Natural killer cell treated with Interleukin-12 subunit alpha and Interleukin-12 subunit beta and Interleukin-15 and Interleukin-18, amount 100 ng/mL, for 72 hours (primary cell): Measurements from ENCODE around the gene KCNQ4. TPM values are rescaled to one million over a fixed set of nuclear protein-coding genes. Genes with fewer than 3 reads are reported as not detected.

ENCODE experiments used
- ATAC-seq, 2 donors: fragments of 150-1000 bp; cut with Tn5 transposase in 1 of 2; sonication (Bioruptor Pico), chemical (Tn5 transposase) in 1 of 2; 2 replicates each; pipeline ENCODE4 v1.10.0; 2021
- DNase-seq: peaks from one replicate; pipeline ENCODE4 v3.0.0; 2022; ENCODE audit warnings: low spot score
- H3K27ac Mint-ChIP-seq, 2 donors: 1 replicate in 1 of 2; 2 replicates in 1 of 2; pipeline ENCODE4 v1.8.0; 2022; ENCODE audit warnings: mixed read lengths in 2 of 2, mild to moderate bottlenecking in 1 of 2, moderate library complexity in 1 of 2
- H3K27me3 Mint-ChIP-seq, 2 donors: 1 replicate in 1 of 2; 2 replicates in 1 of 2; pipeline ENCODE4 v1.8.0; 2022; ENCODE audit warnings: mixed read lengths in 2 of 2
- H3K36me3 Mint-ChIP-seq: one replicate; pipeline ENCODE4 v1.8.0; 2022; ENCODE audit warnings: mixed read lengths
- H3K4me1 Mint-ChIP-seq, 2 donors: 1 replicate in 1 of 2; 2 replicates in 1 of 2; pipeline ENCODE4 v1.8.0; 2022; ENCODE audit warnings: low read depth in 2 of 2, mixed read lengths in 2 of 2, mild to moderate bottlenecking in 1 of 2
- H3K4me3 Mint-ChIP-seq: one replicate; pipeline ENCODE4 v1.8.0; 2022; ENCODE audit warnings: mixed read lengths
- H3K9me3 Mint-ChIP-seq: 2 replicates; pipeline ENCODE4 v1.8.0; 2022; ENCODE audit warnings: mixed read lengths
- total RNA-seq, 2 donors: library from RNA; stranded (reverse); gene quantifications; one replicate each; pipeline ENCODE4 v1.2.3, GENCODE V29; 2022

Gene KCNQ4
- total RNA-seq, 2 donors from 2014 or later = 0.24 to 0.56 TPM

GRCh38 chr1:40801742-40802077, 18.1 kb downstream of the KCNQ4 start:
- Mint-ChIP-seq H3K27ac (no peak overlapping the region), H3K36me3 (no peaks in the 10 kb centered on the region), H3K27me3 (no peaks in the 10 kb centered on the region), H3K4me3 (peak overlapping the region; percentile 64), H3K4me1 (peaks cover 17 to 24% of the 10 kb centered on the region in 2 donors), H3K9me3 (no peaks in the 10 kb centered on the region)
- ATAC-seq (no peak), DNase-seq (no peak)

GRCh38 chr1:40802078-40802741, 18.6 kb downstream of the KCNQ4 start:
- ATAC-seq (peak; percentile 94 to 96), DNase-seq (peak; percentile 89)
- no peaks in the 10 kb centered on the region for H3K27me3 Mint-ChIP-seq
- H3K9me3 Mint-ChIP-seq = no peaks in the 10 kb centered on the region
- H3K4me3 Mint-ChIP-seq = peak overlapping the region; percentile 64
- H3K4me1 Mint-ChIP-seq = peaks cover 17 to 20% of the 10 kb centered on the region in 2 donors
- H3K27ac Mint-ChIP-seq = no peak overlapping the region
- no peaks in the 10 kb centered on the region for H3K36me3 Mint-ChIP-seq

GRCh38 chr1:40802742-40803113, 19.1 kb downstream of the KCNQ4 start:
- Mint-ChIP-seq H3K27me3 (no peaks in the 10 kb centered on the region), H3K4me3 (no peak overlapping the region), H3K27ac (no peak overlapping the region), H3K9me3 (no peaks in the 10 kb centered on the region), H3K36me3 (no peaks in the 10 kb centered on the region), H3K4me1 (peaks cover 17% of the 10 kb centered on the region in 2 donors)
- DNase-seq (no peak), ATAC-seq (no peak)

GRCh38 chr1:40803447-40803846, 19.9 kb downstream of the KCNQ4 start:
- no peak for DNase-seq
- H3K4me1 Mint-ChIP-seq = peaks cover 17% of the 10 kb centered on the region in 2 donors
- H3K36me3 Mint-ChIP-seq = no peaks in the 10 kb centered on the region
- no peak for ATAC-seq
- H3K9me3 Mint-ChIP-seq = no peaks in the 10 kb centered on the region
- no peaks in the 10 kb centered on the region for H3K27me3 Mint-ChIP-seq
- no peak overlapping the region for H3K27ac Mint-ChIP-seq
- no peak overlapping the region for H3K4me3 Mint-ChIP-seq

GRCh38 chr1:40803902-40804301, 20.3 kb downstream of the KCNQ4 start:
- no peak for ATAC-seq
- no peak overlapping the region for H3K27ac Mint-ChIP-seq

GRCh38 chr1:40806240-40806639, 22.7 kb downstream of the KCNQ4 start:
- DNase-seq (no peak), ATAC-seq (no peak)
- peaks cover 0 to 10% of the 10 kb centered on the region in 2 donors for H3K27me3 Mint-ChIP-seq
- H3K36me3 Mint-ChIP-seq = no peaks in the 10 kb centered on the region
- H3K27ac Mint-ChIP-seq = no peak overlapping the region
- H3K9me3 Mint-ChIP-seq = no peaks in the 10 kb centered on the region
- H3K4me3 Mint-ChIP-seq = no peak overlapping the region
- H3K4me1 Mint-ChIP-seq = peaks cover 16 to 19% of the 10 kb centered on the region in 2 donors

More at GRCh38 chr1:40803902-40804301, 20.3 kb downstream of the KCNQ4 start:
- no peak for DNase-seq
- Mint-ChIP-seq H3K36me3 (no peaks in the 10 kb centered on the region), H3K4me1 (peaks cover 17 to 19% of the 10 kb centered on the region in 2 donors), H3K9me3 (no peaks in the 10 kb centered on the region), H3K4me3 (no peak overlapping the region), H3K27me3 (no peaks in the 10 kb centered on the region)

GRCh38 chr1:40806731-40807695, 23.4 kb downstream of the KCNQ4 start:
- Mint-ChIP-seq H3K27me3 (peaks cover 0 to 10% of the 10 kb centered on the region in 2 donors), H3K9me3 (no peaks in the 10 kb centered on the region), H3K27ac (no peak overlapping the region), H3K4me3 (no peak overlapping the region), H3K36me3 (no peaks in the 10 kb centered on the region), H3K4me1 (peaks cover 9 to 11% of the 10 kb centered on the region in 2 donors)
- ATAC-seq = no peak
- DNase-seq = no peak

GRCh38 chr1:40808002-40808401, 24.4 kb downstream of the KCNQ4 start:
- Mint-ChIP-seq H3K9me3 (no peaks in the 10 kb centered on the region), H3K36me3 (no peaks in the 10 kb centered on the region), H3K27me3 (peaks cover 0 to 11% of the 10 kb centered on the region in 2 donors), H3K4me1 (peaks cover 6 to 10% of the 10 kb centered on the region in 2 donors), H3K4me3 (no peak overlapping the region), H3K27ac (no peak overlapping the region)
- ATAC-seq (no peak), DNase-seq (no peak)

- H3K27me3 Mint-ChIP-seq = peaks cover 0 to 14% of the 10 kb centered on the region in 2 donors
- H3K4me3 Mint-ChIP-seq = no peak overlapping the region
- H3K9me3 Mint-ChIP-seq = no peaks in the 10 kb centered on the region
- H3K4me1 Mint-ChIP-seq = peaks cover 6 to 10% of the 10 kb centered on the region in 2 donors
- peak overlapping the region in 1 of 2 donors; percentile 56 for H3K27ac Mint-ChIP-seq
- H3K36me3 Mint-ChIP-seq = no peaks in the 10 kb centered on the region
- ATAC-seq (no peak), DNase-seq (no peak)
Measured at GRCh38 chr1:40808444-40808843, 24.9 kb downstream of the KCNQ4 start.

GRCh38 chr1:40808909-40809308, 25.3 kb downstream of the KCNQ4 start:
- Mint-ChIP-seq H3K4me3 (no peak overlapping the region), H3K4me1 (peaks cover 6 to 10% of the 10 kb centered on the region in 2 donors), H3K27me3 (peaks cover 0 to 14% of the 10 kb centered on the region in 2 donors), H3K27ac (peak overlapping the region; percentile 13 to 56), H3K9me3 (no peaks in the 10 kb centered on the region), H3K36me3 (no peaks in the 10 kb centered on the region)
- DNase-seq (no peak), ATAC-seq (no peak)

GRCh38 chr1:40810927-40811326, 27.3 kb downstream of the KCNQ4 start:
- ATAC-seq = no peak
- Mint-ChIP-seq H3K4me1 (peaks cover 6 to 10% of the 10 kb centered on the region in 2 donors), H3K36me3 (no peaks in the 10 kb centered on the region), H3K9me3 (no peaks in the 10 kb centered on the region), H3K27me3 (peaks cover 0 to 14% of the 10 kb centered on the region in 2 donors), H3K4me3 (no peak overlapping the region), H3K27ac (no peak overlapping the region)
- DNase-seq = no peak

- Mint-ChIP-seq H3K36me3 (no peaks in the 10 kb centered on the region), H3K27ac (no peak overlapping the region), H3K9me3 (no peaks in the 10 kb centered on the region), H3K27me3 (peaks cover 0 to 8% of the 10 kb centered on the region in 2 donors), H3K4me3 (no peak overlapping the region), H3K4me1 (peaks cover 0 to 5% of the 10 kb centered on the region in 2 donors)
- ATAC-seq = no peak
- DNase-seq = no peak
Measured at GRCh38 chr1:40815420-40815819, 31.8 kb downstream of the KCNQ4 start.

GRCh38 chr1:40817791-40818263, 34.2 kb downstream of the KCNQ4 start:
- DNase-seq (no peak), ATAC-seq (peak in 1 of 2 donors; percentile 55)
- H3K36me3 Mint-ChIP-seq = no peaks in the 10 kb centered on the region
- H3K27me3 Mint-ChIP-seq = peaks cover 0 to 7% of the 10 kb centered on the region in 2 donors
- H3K27ac Mint-ChIP-seq = no peak overlapping the region
- peaks cover 0 to 5% of the 10 kb centered on the region in 2 donors for H3K4me1 Mint-ChIP-seq
- H3K4me3 Mint-ChIP-seq = peak overlapping the region; percentile 64
- no peaks in the 10 kb centered on the region for H3K9me3 Mint-ChIP-seq
